Motor neuron (in vitro differentiated cells): ENCODE results near the gene USB1. TPM values are rescaled to one million over a fixed set of nuclear protein-coding genes. Genes with fewer than 3 reads are reported as not detected.

Source experiments
- ATAC-seq, 8 experiments: fragments of 200-7000 bp; cut with Tn5 transposase; replicated peaks in 6 of 8; 2 replicates each; pipeline ENCODE4 v1.8.0; 2021; ENCODE audit warnings: mild to moderate bottlenecking in 8 of 8, moderate library complexity in 8 of 8
- H3K27ac ChIP-seq, 2 donors: fragments of 250-450 bp; sonication (Bioruptor Pico); 2 replicates each; pipeline ENCODE4 v1.9.0; 2021; ENCODE audit warnings: antibody characterized with exemption in 2 of 2, mild to moderate bottlenecking in 2 of 2, moderate library complexity in 1 of 2
- H3K4me1 ChIP-seq, 2 donors: fragments of 250-450 bp; sonication (Bioruptor Pico); replicated peaks in 1 of 2; 2 replicates each; pipeline ENCODE4 v1.6.1; 2021; ENCODE audit warnings: antibody characterized with exemption in 2 of 2, mild to moderate bottlenecking in 2 of 2, moderate library complexity in 1 of 2
- H3K4me3 ChIP-seq, 5 donors: fragments of 250-450 bp; sonication (Bioruptor Pico); 2 replicates each; pipeline ENCODE4 v1.9.0; 2021; ENCODE audit warnings: antibody characterized with exemption in 5 of 5, mild to moderate bottlenecking in 5 of 5, moderate library complexity in 4 of 5
- WGBS, 10 experiments: fragments of 450-650 bp; shearing (Covaris generic); methylation state at CpG; one replicate each; pipeline ENCODE4 v1.0.0; 2022; 5-methylcytosine and 5-hydroxymethylcytosine counted together
- in situ Hi-C, 9 experiments: fragments of 400-800 bp; cut with MboI; loops; one replicate each; pipeline ENCODE4 v1.15.0; 2021; ENCODE audit warnings: low sequenced_read_pairs in 9 of 9, low pct_unique_long_range_greater_than_20kb in 2 of 9; ENCODE audit not compliant: unreplicated experiment in 9 of 9
- total RNA-seq, 8 experiments: library from RNA; unstranded; fragments of 300-600 nt; gene quantifications; 2 replicates each; pipeline versions ENCODE4 v1.2.3 to v1.2.4, GENCODE V29; 2022

The USB1 gene
- total RNA-seq, 8 experiments from 2014 or later = 10.9 to 40.0 (median 16.2) TPM

DNA sequence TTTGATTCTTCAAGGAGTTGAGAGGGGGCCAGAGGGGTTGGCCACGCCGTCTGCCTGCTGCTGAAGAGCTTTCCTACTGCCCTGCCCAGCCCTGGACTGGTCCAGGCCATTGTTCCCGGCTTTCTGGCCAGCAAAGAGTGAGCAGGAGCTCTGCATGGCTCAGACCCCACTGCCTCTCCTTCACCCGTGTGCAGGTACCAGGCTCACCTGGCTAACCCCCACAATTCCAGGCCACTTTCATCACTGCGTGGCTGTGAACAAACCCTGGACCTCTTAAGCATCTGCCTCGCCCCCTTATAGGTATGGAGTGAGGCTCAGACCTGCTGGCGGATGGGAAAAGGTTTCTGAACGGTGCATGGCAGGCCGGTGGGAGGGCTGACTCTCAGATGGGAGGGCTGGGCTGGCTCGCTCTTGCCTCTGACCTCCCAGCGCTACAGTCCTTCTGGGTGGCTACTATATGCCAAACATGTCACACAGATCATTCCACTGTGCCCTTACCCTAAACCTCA lies 9.6 kb upstream of the USB1 start:
- in situ Hi-C loops = loop anchor here in 3 of 9 experiments (25.0 kb wide), 3 partner anchors 104 to 229 kb away; no protein-coding TSS in a partner anchor
- no peak for ATAC-seq
- Histone ChIP-seq H3K4me1 (peaks cover 0 to 3% of the 10 kb centered on the region in 2 donors), H3K4me3 (no peak overlapping the region), H3K27ac (no peak overlapping the region)
- 47 to 100% (median 75%) methylated on average over 1 to 3 of the region's 11 CpGs; no CpG with 5 or more reads in 3 of the 10 experiments for WGBS, 10 experiments

DNA sequence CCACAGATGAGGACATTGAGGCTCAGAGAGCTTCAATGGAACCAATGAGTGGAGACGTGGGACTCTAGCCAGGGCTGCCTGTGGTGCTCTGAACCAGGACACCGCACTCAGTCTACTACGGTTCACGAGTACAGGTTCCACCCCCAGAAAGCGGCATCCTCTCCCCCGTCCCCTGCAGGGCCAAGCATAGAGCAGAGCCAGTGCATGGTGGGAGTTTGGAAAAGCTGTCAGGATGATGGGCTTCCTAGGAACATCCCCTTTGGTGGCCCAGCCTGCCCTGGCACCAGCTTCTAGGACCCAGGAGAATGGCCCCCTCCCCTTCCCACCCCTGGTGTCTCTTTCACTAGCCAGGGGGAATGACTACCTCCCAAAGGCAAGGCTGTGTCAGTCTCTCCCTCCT lies 9.1 kb upstream of the USB1 start:
- H3K27ac ChIP-seq = no peak overlapping the region
- in situ Hi-C loops = loop anchor here in 3 of 9 experiments (25.0 kb wide), 3 partner anchors 105 to 230 kb away; no protein-coding TSS in a partner anchor
- H3K4me3 ChIP-seq = no peak overlapping the region
- H3K4me1 ChIP-seq = peaks cover 0 to 3% of the 10 kb centered on the region in 2 donors
- no peak for ATAC-seq
- 50 to 100% (median 95%) methylated on average over 1 to 4 of the region's 6 CpGs; no CpG with 5 or more reads in 7 of the 10 experiments for WGBS, 10 experiments

DNA sequence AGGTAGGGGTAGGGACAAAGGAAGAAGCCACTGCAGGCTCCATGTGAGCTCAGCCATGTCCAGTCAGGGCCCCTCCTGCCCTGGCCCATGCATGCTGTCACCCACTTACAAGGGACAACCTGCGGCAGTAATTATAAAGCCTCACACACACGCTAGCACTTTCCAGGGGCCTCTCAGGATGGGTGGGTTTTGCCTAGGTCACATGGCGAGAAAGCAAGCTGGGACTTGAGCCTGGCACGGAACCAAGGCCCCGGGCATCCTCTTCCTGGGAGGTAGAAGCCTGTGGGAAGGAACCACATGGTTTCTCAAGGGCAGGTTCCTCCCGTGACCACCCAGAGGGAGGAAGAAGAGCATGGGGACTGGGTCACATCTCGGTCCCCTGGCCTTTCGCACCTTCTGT lies 7.8 kb upstream of the USB1 start:
- WGBS, 10 experiments = 91 to 100% (median 92%) methylated on average over 1 to 5 of the region's 8 CpGs; no CpG with 5 or more reads in 7 of the 10 experiments
- H3K4me3 ChIP-seq = no peak overlapping the region
- H3K27ac ChIP-seq = no peak overlapping the region
- peaks cover 0 to 3% of the 10 kb centered on the region in 2 donors for H3K4me1 ChIP-seq
- in situ Hi-C loops = loop anchor here in 3 of 9 experiments (25.0 kb wide), 3 partner anchors 106 to 231 kb away; no protein-coding TSS in a partner anchor
- peak in 1 of 8 experiments; percentile 13 for ATAC-seq

GRCh38 chr16:57993897-57994296 lies 7.3 kb upstream of the USB1 start:
- WGBS, 10 experiments = 40% methylated on average over 1 of the region's 5 CpGs; no CpG with 5 or more reads in 9 of the 10 experiments
- in situ Hi-C loops = loop anchor here in 3 of 9 experiments (25.0 kb wide), 3 partner anchors 107 to 232 kb away; no protein-coding TSS in a partner anchor
- Histone ChIP-seq H3K27ac (no peak overlapping the region), H3K4me3 (no peak overlapping the region), H3K4me1 (peaks cover under 1 to 4% of the 10 kb centered on the region in 2 donors)
- ATAC-seq = no peak

DNA sequence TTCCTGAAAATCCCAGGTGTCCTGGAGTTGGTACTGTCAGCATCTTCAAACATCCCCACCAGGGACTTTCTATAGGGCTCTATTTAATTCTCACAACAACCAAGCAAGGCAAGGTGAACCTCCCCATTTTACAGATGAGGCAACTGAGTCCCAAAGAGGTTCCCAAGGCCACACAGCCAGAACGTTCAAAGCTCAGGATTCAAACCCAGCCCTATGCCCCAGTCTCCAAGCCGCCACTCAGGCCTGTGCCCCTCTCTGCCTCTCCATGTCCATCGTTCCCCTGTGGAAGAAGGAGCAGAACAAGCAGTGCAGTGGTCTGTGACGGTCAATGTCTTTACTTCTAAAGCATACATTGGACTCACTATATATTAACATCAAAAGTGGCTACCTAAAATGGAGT lies 6.8 kb upstream of the USB1 start:
- H3K27ac ChIP-seq = no peak overlapping the region
- ATAC-seq = no peak
- peaks cover 5 to 8% of the 10 kb centered on the region in 2 donors for H3K4me1 ChIP-seq
- no peak overlapping the region for H3K4me3 ChIP-seq
- WGBS, 10 experiments = 49 to 100% (median 83%) methylated on average over 1 to 4 of the region's 4 CpGs
- in situ Hi-C loops = loop anchor here in 3 of 9 experiments (25.0 kb wide), 3 partner anchors 107 to 232 kb away; no protein-coding TSS in a partner anchor

DNA sequence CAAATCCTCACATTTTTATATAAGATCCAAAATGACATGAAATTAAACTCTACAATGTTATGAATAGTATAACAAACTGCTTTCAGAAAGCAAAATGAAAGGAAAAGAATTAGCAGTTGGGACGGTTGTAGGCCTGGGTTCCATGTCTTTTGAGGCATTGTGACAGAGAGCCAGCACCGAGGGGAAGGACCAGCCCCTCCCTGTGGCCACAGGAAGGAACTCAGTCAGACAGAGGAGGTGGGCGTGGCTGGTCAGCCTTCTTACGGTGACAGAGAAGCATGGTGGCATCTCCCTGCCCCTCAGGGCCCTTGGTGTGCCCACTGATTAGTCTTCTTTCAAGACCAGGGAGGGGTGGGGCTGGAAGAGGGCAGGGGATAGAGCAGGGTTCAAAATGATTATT lies 6.4 kb upstream of the USB1 start:
- Histone ChIP-seq H3K4me3 (no peak overlapping the region), H3K27ac (no peak overlapping the region), H3K4me1 (peaks cover 7 to 8% of the 10 kb centered on the region in 2 donors)
- peak in 7 of 8 experiments; percentile 34 to 64 (median 46) for ATAC-seq
- in situ Hi-C loops = loop anchor here in 3 of 9 experiments (25.0 kb wide), 3 partner anchors 107 to 232 kb away; no protein-coding TSS in a partner anchor
- 0 to 29% (median 19%) methylated on average over 1 to 3 of the region's 4 CpGs; no CpG with 5 or more reads in 4 of the 10 experiments for WGBS, 10 experiments

DNA sequence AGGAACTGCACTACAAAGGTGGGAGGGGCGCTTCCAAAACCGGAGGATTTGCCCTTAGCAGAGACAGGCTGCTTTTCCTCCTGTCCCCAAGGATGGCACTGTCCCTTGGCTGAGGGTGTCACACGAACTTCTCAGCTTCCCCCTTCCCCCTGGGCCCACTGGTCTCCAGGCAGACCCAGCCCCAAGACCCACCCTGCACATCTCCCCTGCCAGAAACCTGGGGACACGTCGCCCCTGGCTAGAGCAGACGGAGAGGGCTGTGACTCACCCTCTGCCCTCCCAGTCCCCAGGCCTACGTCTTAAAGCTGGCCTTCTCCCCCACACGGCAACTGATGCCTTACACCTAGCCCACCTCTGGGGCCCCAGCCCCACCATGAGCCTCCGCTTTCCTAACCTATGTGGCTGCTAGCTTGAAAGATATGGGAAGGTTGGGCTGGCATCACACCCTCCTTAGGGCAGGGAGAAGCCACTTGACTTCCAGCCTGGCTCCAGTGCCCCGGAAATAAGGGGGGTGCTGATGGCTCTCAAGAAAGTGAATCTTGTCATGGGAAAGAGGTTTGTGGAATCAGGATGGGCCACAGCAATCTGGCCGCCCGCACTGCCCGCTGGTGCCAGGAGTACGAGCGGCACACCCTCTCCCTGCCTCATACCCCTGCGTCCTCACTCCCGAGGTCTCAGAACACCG lies 5.3 kb upstream of the USB1 start:
- Histone ChIP-seq H3K4me3 (no peak overlapping the region), H3K4me1 (peaks cover 7 to 8% of the 10 kb centered on the region in 2 donors), H3K27ac (no peak overlapping the region)
- in situ Hi-C loops = loop anchor here in 3 of 9 experiments (25.0 kb wide), 3 partner anchors 109 to 234 kb away; no protein-coding TSS in a partner anchor
- ATAC-seq = no peak
- 60 to 100% (median 90%) methylated on average over 1 to 7 of the region's 18 CpGs; no CpG with 5 or more reads in 6 of the 10 experiments for WGBS, 10 experiments

DNA sequence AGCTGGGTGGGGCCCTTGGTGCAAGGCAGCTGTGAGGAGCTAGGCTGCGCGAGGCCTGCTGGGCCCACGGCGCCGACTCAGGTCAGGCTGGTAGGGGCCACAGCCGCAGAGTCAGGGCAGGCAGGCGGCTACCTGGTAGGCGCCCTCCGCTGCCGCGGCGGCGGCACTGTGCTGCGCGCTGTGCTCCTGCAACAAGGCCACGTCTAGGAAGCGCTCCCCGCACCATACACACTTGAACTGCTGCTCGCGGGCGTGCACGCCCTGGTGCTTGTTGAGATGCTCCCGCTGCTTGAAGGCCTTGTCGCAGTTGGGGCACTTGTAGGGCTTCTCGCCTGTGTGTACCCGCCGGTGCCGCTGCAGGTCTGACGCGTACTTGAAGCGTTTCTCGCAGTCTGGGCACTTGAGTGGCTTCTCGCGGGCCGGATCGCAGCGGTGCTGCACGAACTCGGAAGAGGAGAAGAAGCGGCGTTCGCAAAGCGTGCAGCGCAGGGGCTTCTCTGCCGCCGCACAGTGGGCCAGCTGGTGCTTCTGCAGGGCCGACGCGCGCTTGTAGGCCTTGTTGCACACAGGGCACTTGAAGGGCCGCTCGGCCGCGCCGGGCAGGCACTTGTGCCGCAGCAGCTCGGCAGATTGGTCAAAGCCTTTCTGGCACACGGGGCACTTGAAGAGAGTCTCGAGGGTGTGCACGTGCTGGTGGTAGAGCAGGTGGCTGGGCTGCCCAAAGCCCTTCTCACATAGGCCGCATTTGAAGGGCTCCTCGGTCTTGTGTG lies 4.6 kb upstream of the USB1 start:
- H3K27ac ChIP-seq = no peak overlapping the region
- peaks cover 7 to 8% of the 10 kb centered on the region in 2 donors for H3K4me1 ChIP-seq
- in situ Hi-C loops = loop anchor here in 3 of 9 experiments (25.0 kb wide), 3 partner anchors 109 to 234 kb away; no protein-coding TSS in a partner anchor
- H3K4me3 ChIP-seq = no peak overlapping the region
- 96 to 100% (median 100%) methylated on average over 1 to 16 of the region's 62 CpGs; no CpG with 5 or more reads in 5 of the 10 experiments for WGBS, 10 experiments
- ATAC-seq = no peak

DNA sequence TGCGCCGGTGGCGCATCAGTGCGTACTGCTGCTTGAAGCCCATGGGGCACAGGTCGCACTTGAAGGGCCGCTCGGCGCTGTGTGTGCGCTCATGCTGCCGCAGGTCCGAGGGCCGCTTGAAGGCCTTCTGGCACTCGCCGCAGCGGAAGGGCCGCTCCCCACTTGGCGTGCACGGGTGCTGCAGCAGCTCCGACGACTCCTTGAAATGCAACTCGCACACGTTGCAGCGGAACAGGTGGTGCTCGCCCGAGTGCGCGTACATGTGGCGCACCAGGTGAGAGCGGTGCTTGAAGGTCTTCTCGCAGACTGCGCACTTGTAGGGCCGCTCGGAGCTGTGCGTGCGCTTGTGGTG lies 4.1 kb upstream of the USB1 start:
- no peak overlapping the region for H3K4me3 ChIP-seq
- H3K27ac ChIP-seq = no peak overlapping the region
- peaks cover 7 to 8% of the 10 kb centered on the region in 2 donors for H3K4me1 ChIP-seq
- ATAC-seq = no peak
- 90 to 100% (median 97%) methylated on average over 2 to 19 of the region's 35 CpGs; no CpG with 5 or more reads in 4 of the 10 experiments for WGBS, 10 experiments
- in situ Hi-C loops = loop anchor here in 3 of 9 experiments (25.0 kb wide), 3 partner anchors 110 to 235 kb away; no protein-coding TSS in a partner anchor

DNA sequence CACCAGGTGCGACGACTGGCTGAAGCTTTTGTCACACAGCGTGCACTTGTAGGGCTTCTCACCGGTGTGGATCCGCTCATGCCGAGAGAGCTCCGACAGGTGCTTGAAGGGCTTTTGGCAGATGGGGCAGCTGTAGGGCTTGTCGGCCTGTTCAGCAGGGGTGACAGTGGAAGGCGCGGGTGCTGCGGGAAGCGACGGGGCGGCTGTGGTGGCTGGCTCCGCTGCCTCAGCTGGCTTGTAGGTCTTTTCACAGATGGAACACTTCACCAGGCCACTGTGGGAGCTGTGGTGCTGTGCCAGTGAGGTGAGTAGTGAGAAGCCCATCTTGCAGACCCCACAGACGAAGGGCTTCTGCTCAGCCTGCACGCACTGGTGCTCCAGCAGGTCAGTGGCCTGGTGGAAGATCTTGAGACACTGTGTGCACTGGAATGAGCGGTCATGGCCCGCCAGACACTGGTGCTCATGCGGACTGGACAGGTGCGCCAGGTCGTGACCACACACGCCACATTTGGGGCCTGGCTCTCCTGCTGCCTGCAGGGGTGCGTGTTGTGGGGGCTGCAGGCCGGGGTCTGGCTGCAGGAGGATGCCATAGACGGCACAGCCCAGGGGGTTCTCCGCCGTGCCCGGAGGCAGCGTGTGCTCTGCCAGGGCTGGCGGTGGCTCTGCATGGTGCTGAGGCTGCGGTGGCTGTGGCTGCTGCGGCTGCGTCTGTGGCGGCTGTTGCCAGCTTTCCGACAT lies 3.5 kb upstream of the USB1 start:
- Histone ChIP-seq H3K27ac (no peak overlapping the region), H3K4me1 (peaks cover 7 to 8% of the 10 kb centered on the region in 2 donors), H3K4me3 (no peak overlapping the region)
- in situ Hi-C loops = loop anchor here in 3 of 9 experiments (25.0 kb wide), 3 partner anchors 110 to 235 kb away; no protein-coding TSS in a partner anchor
- 92 to 100% (median 98%) methylated on average over 3 to 15 of the region's 36 CpGs; no CpG with 5 or more reads in 7 of the 10 experiments for WGBS, 10 experiments
- ATAC-seq = no peak

DNA sequence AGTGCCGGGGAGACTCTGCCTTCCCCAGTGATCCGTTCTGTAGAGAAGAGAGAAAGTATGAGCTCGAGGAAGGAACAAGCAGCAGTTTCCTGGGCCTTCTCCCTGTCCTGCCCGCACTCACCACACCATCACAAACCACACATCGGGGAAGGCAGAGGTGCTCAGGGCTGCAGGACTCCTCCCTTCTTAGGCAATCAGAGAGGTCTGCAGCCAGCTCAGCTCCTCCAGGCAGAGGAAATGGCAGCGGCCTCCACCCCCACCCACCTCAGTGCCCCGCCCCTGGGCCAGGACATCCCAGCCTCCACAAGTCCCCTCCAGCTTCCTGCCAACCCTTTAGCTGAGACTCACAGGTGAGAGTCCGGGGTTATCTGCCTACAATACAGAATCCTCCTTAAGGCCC lies 2.7 kb upstream of the USB1 start:
- in situ Hi-C loops = loop anchor here in 3 of 9 experiments (25.0 kb wide), 3 partner anchors 111 to 236 kb away; no protein-coding TSS in a partner anchor
- Histone ChIP-seq H3K4me3 (no peak overlapping the region), H3K4me1 (peaks cover 7 to 8% of the 10 kb centered on the region in 2 donors), H3K27ac (no peak overlapping the region)
- 40% methylated on average over 1 of the region's 8 CpGs; no CpG with 5 or more reads in 8 of the 10 experiments for WGBS, 10 experiments
- ATAC-seq = peak in 1 of 8 experiments; percentile 1

DNA sequence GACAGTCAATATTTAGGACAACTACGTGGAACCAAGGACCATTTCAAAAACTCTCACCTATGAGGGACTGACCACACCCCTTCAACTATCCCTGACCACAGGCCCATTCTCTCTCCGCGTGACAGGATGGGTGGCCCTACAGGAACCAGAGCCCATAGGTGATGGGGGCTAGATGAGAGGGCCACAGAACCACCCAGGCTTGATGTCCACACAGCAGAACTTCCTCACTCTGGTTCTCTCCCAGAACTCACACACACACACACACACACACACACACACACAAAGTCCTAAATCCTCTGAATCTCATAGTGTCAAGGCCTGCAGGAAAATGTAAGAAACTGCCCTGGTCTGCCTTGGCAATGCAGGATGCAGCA lies 2.2 kb upstream of the USB1 start:
- Histone ChIP-seq H3K4me3 (peak overlapping the region in 3 of 5 donors; percentile 72 to 99 (median 96)), H3K27ac (no peak overlapping the region), H3K4me1 (peaks cover 7 to 8% of the 10 kb centered on the region in 2 donors)
- WGBS, 10 experiments = 100% methylated on average over 1 to 2 of the region's 3 CpGs; no CpG with 5 or more reads in 8 of the 10 experiments
- in situ Hi-C loops = loop anchor here in 3 of 9 experiments (25.0 kb wide), 3 partner anchors 112 to 237 kb away; no protein-coding TSS in a partner anchor
- ATAC-seq = no peak
